ENCODE results near the gene PHLDB1.
A peak's percentile ranks its signal among the peaks of the same experiment; 100 is the strongest.

The PHLDB1 gene

DNA sequence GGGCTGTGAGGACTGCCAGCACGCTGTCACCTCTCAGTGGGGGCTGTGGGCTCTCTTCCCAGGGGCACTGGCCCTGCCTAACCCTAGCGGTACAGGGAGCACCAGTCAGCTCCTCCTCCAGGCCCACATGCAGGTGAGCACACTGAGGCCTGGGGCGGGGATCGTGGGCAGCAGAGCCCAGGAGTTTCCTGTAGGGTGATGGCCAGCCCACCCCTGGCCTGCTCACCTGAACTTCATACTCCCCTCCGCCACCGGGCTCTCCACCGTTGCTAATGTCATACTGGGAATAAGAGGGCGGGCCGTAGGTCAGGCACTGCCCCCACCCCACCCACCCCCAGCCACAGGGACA is 82.1 kb downstream of the PHLDB1 start:
- DNase-seq: no peak

DNA sequence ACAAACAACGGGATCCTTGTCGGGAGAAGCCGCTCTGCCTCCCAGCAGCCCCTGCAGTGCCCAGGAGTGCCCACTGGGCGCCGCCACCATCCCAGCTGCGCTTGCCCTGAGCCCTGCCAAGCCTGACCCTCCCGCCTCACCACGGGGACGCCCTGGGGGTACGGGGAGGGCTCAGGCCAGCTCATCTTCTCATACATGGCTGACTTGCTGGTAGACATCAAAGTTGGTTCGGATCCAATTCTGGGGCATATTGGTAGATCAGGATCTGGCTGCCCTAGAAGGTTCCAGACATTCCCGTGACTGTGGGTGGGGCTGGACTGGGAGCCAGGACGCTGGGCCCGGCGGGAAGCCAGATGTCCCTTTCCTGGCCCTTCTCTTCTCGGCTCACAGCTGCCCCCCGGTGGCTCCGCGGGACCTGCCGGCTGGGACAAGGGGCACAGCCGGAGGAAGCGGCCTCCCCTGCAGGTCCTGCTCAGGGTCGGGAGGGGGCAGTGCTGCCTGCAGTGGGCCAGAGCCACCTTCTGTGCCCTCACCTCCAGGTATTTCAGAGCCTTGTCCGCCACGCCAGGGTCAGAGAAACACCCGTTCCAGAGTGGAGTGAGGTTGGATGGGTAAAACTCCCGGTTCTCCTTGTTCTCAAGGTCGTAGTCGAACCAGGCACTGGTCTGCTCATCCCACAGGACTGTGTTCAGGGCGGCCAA is 82.6 kb downstream of the PHLDB1 start:
- DNase-seq: peak; percentile 90

DNA sequence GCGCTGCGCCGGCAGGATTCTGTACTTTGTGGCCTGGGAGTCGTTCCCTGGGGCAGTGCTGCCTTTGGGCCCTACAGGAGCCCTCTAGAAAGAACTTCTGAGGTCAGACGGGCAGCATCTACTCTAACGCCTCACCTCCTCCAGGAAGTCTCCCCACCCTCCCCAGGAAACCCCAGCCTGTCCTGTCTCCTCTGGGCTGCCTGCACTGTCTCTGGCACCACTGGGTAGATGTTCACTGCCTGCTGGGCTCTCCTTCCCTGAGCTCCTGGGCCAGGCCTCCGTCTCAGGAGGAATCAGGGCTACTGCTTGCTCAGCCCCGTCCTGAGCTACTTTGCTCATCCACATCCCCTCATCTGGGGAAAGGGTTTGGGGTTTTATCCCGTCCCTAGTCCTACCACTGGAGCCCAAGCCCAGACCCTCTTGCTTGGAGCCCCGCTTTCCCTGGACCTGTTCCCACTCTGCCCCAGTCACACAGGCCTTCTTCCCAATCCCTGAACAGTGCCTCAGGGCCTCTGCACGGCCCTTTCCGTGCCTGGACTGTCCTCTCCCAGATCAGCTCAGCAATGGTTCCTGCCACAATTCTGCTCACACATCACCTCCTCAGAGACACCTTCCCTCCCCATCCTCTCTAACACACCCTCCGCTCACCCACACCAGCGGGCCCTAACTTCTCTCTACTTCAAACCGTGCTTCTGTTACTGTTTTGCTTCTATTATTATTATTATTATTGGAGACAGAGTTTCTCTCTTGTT is 83.3 kb downstream of the PHLDB1 start:
- no peak for DNase-seq

DNA sequence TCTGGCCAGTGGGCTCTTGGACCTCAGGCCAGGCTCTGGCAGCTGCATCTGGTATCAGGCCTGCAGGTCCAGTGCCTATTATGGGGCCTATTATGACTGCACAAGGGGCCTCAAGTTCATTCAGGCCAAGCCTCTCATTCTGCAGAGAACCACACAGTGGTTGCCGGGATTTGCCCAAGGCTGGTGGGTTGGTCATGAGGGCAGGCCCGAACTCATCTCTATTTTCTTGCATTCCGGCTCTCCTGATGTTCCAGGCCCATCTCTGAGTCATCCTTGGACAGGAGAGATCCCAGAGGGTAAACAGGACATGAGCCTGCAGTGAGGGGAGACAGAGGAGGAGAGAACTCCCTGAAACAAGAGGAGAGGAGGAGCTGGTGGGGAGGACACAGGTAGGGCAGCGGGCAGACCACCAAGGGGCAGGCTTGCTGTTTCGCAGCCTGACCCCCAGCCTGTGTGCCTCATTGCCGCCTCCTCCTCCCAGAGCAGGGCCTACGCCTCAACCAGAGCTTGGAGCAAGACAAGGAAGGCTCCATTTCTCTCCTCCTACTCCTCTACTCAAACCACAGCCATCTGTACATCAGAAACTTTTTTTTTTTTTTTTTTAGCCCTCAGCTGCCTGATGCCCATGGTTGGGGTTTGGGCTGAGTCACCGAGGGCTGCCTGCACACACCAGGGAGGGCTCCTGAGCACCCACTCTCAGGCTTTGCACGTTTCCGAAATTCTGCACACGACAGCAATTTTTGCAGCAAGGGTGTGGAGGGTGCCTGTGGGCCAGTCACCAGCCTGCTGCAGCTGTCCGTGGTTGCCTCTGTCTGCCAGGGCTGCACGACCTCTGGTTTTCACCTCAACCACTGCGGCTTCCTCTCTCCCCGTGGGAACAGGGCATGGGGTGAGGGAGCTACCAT is 84.8 kb downstream of the PHLDB1 start:
- DNase-seq: peak; percentile 63

DNA sequence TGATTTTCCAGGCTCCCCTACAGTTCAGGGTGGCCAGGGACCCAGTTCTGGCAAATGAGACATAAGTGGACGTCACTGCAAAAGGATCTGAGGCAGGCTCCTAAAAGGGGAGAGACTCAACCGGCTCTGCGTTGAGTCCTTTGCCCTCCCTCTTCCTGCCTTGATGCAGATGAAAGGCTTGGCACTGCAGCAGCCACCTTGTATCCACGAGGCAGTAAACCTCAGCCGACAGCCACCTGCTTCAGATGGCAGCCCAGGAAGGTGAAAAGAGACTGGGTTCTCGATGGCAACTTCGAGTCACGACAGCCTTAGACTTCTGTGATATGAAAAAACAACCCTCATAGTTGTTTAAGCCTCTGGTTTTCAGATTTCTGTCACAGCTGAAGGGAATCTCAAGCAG is 86.8 kb downstream of the PHLDB1 start:
- no peak for DNase-seq

DNA sequence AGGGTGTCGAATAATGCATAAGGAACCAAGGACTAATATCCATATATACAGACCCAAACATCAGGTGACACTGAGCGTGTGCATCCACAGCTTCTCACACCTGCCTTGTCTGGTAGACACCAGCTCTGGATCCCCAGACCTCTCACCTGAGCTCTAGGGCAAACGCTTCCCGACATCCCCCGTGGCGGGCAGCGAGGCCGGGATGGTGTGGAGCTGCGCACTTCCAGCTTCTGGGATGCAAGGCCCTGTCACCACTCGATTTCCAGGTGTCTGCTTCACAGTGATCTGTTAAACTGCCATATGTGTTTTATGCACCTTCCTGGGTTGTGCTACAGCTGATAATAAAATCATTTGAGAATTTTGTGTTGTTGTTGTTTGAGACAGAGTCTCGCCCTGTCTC is 87.4 kb downstream of the PHLDB1 start:
- DNase-seq: no peak

DNA sequence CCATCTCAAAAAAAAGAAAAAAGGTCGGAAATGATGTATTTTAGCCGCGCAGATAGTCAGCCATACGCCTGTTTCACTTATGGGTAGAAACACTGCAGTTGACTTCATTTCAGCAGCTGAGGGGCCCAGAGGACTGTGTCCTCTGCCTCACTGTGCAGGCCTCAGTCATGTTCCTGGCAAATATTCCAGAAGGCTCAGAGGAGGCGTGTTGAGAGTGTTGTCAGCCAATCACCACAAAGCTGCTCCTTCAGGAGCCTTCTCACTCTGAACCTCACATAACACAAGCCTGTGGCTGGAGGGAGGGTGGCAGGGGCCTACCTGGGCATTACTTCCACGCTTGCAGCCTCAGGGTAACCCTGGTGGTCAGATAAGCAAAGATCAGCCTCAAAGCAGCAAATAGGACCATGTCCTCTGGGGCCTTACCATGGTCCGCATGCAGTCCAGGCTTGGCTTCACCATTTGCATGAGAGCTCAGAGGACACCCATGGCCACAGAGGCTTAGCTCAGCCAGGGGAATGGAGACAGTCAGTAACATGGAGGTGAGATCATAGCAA is 89.3 kb downstream of the PHLDB1 start:
- DNase-seq: no peak

DNA sequence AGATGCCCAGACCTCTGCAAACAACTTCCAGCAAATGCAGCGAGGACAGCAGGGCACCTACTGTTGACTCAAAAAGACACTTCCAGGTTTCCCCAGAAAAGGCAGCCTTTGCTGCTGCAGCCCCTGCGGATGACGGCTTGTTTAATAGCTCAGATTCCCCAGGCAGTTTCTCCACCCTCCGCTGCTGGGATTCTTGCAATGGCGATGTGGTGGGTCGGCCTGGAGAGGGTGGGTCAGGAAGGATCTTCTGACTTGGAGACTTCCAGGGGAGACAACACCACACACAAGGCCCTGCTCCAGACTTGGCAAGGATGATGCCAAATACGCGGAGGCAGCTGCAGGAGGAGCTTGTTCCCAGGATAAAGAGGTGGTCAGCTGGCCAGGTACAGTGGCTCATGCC is 89.9 kb downstream of the PHLDB1 start:
- no peak for DNase-seq

DNA sequence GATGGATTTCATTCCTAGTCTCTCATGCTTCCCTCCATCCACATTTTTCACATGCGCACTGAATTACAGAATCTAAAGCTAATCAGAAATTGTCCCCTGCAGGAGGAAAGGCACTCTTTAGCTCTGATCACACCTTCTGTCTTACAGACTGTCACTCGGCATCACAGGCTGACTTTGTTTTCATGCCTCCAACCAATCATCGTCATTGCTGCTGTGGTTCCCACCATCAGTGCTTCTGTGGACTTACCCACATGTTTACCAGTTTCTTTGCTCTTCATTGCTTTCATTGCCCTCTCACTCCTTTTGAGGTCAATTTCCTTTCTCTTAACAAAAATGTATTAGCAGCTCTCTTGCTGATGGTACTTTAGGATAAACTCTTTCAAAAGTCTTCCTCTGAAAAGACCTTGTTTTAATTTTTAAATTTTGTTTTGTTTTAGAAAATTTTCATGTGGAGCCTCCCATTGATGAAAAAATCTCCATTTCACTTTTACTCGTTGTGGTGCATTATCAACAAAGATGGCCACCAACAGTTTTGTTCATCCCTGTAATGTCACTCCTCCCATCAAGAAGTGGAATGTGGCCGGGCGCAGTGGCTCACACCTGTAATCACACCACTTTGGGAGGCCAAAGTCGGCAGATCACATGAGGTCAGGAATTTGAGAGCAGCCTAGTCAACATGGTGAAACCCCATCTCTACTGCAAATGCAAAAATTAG is 92.2 kb downstream of the PHLDB1 start:
- DNase-seq: no peak

DNA sequence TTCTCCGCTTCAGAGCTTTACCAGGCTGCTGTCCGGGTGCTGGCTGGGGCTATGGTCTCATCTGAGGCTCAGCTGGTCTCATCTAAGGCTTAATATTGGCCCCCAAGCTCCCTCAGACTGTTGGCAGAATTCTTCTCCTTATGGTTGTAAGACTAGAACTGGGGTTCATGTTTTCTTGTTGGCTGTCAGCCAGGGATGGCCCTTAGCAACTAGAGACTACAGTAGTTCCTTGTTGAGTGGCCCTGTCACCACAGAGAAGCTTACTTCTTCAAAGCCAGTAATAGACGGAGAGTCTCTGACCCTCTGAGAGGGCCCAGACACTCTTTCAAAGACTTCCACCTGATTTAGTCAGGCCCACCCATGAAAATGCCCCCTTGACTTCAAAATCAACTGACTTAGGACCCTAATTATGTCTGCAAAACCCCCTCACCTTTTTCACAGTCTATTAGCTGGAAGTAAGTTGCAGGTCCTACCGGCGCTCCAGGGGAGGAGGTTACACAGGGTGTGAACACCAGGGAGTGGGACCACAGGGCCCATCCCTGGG is 96.2 kb downstream of the PHLDB1 start:
- no peak for DNase-seq

DNA sequence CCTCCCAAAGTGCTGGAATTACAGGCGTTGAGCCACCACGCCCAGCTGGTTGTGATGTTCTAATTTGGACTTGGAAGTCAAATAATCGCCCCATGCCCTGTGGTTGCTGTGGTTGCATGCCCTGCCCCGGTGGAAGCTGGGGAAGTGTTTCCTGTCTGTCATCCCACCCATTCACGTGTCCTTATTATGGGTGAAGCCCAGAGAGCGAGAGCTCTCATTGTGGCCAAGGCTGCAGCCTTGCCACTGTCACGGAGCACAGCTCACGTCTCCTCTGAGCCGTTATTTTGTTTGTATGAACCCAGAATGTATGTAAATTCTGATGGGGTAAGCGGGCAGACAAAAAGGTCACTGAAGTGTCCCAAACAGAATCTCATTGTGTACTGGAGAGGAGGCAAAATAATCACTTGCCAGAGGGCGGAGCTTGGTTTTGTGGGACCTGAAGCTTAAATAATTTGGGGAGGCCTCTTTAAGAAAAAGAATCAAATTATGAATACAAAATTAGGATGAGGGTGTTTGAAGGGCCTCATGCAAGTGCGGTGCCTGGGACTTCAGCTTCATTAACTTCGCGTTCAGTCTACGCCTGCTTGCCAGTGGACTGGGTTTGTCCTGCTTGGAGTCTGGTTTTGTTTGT is 97.8 kb downstream of the PHLDB1 start:
- DNase-seq: no peak

DNA sequence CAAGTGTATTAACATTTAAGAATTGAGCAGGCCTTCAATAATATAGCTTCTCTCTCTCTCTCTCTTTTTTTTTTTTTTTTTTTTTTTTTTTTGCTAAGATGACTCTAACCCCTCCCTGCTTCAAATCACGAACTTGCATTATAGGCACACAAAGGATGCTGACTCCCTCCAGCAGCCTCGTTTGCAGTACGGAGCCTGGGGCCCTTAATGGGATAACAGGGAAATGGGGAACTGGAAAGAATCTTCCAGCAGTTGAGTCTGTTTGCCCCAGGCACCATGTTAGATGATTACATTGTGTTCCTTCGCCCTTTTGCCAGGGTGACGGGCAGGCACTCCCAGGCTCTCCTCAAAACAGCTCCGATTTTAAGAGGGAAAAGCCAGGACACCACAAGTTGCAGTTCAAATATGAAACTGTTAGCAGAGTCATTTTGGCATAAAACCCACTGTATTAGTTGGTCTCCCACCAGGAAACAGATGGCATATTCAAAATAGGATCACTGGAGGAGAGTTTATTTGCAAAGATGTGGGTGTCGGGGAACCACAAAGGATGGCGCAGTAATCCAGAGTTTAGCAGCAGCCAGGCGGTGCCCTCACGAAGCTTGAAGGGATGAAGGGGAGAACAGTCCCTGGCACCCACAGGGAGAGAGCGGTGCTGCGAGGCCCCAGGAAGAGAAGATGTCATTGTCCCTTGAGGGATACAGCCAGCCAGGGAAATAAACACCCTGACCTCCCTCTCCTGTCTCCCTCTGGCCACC is 98.6 kb downstream of the PHLDB1 start:
- DNase-seq: no peak

DNA sequence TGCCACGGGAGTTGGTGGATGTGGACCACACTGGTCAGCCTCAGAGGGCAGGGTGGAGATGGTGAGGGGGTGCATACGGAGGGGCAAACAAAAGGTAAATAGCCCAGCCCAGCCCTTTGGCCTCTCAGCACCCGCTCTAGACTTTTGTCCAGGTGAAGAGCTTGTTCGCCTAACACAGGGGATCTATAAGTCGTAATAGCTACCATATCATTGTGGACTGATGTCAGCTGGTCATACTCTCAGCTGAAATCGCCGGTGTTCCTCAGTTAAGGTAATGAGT is 99.1 kb downstream of the PHLDB1 start:
- no peak for DNase-seq
